Measurements from ENCODE around the gene TMPRSS9.
"Not testable (repeated sequence)": the region's sequence is repeated elsewhere in the genome, so short reads cannot be mapped to it uniquely, and the experiment has no call there.

The TMPRSS9 gene

GRCh38 chr19:2343289-2343982 is 16.6 kb upstream of the TMPRSS9 start:
- no peak for DNase-seq

- DNase-seq = no peak
Measured at GRCh38 chr19:2344381-2344870, 15.6 kb upstream of the TMPRSS9 start.

- DNase-seq = no peak
Measured at GRCh38 chr19:2345076-2345475, 15.0 kb upstream of the TMPRSS9 start.

GRCh38 chr19:2345794-2346663 is 14.0 kb upstream of the TMPRSS9 start:
- no peak for DNase-seq

- not testable (repeated sequence) for DNase-seq
Measured at GRCh38 chr19:2349818-2350217, 10.2 kb upstream of the TMPRSS9 start.

GRCh38 chr19:2350656-2351055 is 9.4 kb upstream of the TMPRSS9 start:
- DNase-seq = no peak

- DNase-seq = no peak
Measured at GRCh38 chr19:2351591-2351990, 8.5 kb upstream of the TMPRSS9 start.

GRCh38 chr19:2352121-2352520 is 7.9 kb upstream of the TMPRSS9 start:
- no peak for DNase-seq

GRCh38 chr19:2353159-2353886 is 6.7 kb upstream of the TMPRSS9 start:
- DNase-seq = no peak

GRCh38 chr19:2353887-2354592 is 6.0 kb upstream of the TMPRSS9 start:
- DNase-seq = no peak

GRCh38 chr19:2354670-2355069 is 5.4 kb upstream of the TMPRSS9 start:
- DNase-seq = no peak

- DNase-seq = no peak
Measured at GRCh38 chr19:2355168-2356035, 4.7 kb upstream of the TMPRSS9 start.

- DNase-seq = no peak
Measured at GRCh38 chr19:2356036-2356646, 3.9 kb upstream of the TMPRSS9 start.

- no peak for DNase-seq
Measured at GRCh38 chr19:2357279-2358206, 2.5 kb upstream of the TMPRSS9 start.

- no peak for DNase-seq
Measured at GRCh38 chr19:2358548-2359173, 1.4 kb upstream of the TMPRSS9 start.

GRCh38 chr19:2360833-2361232 is 768 bp downstream of the TMPRSS9 start:
- no peak for DNase-seq

- no peak for DNase-seq
Measured at GRCh38 chr19:2361246-2362045, 1.4 kb downstream of the TMPRSS9 start.

- no peak for DNase-seq
Measured at GRCh38 chr19:2362046-2362969, 2.2 kb downstream of the TMPRSS9 start.
